Measurements from ENCODE around the gene CYTL1.

GRCh38 chr4:5066101-5066500, 46.8 kb upstream of the CYTL1 start:
- TF ChIP-seq CTCF (IDR thresholded peaks at IDR 0.05; ENCODE audit: insufficient read depth, low read length) (no peak), GABPA (IDR thresholded peaks at IDR 0.05; ENCODE audit: low read depth) (no peak), POLR2AphosphoS5 (IDR thresholded peaks at IDR 0.05; ENCODE audit: low read depth) (no peak)

Measured in HL-60 (cell line).